Kidney glomerular epithelial cell (primary cell): ENCODE data around the gene GRPR.
A peak's percentile ranks its signal among the peaks of the same experiment; 100 is the strongest.

ENCODE experiments used
- DNase-seq: peaks from one replicate; lab custom pipeline; 2025; lab: John Stamatoyannopoulos, UW

Gene GRPR

DNA sequence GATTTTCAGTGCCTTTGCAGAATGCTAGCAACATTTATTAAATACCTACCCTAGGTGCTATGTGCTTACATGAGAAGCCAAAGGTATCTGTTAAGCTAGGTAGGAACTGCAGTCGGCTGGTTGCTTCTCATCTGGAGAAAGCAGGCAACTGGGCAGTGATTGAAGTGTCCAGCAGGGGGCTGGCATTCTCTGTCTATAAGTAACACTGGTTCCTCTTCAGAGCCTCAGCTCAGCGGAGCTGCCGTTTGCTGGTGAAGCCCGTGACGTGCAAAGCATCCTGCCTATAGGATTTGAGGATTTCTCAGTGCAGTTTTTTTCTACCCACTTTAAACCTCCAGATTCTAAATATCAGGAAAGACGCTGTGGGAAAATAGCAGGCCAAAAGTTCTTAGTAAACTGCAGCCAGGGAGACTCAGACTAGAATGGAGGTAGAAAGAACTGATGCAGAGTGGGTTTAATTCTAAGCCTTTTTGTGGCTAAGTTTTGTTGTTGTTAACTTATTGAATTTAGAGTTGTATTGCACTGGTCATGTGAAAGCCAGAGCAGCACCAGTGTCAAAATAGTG, at the start of gene GRPR:
Gene GRPR, plus strand, starts transcription at position 344 of the 565 bp plus-strand sequence. CDS start 389 bp downstream, outside the sequence.
- DNase-seq = peak; percentile 67

DNA sequence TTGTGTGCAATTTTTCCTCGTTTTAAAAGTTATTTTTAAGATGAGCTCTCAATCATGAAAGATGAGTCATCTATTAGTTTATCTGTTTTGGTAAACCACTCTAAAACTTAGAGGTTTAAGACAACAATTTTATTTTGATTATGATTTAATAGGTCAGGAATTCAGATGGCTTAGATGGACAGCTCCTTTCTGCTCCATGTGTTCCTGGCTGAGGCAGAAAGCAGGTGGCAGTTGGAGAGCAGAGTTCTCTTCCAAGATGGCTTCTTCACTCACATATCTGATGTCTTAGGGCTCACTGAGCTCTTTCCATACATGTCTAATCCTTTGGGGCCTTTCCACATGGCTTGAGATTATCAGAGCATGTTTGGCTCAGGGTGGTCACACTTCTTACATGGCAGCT, 48.3 kb upstream of the GRPR start:
- DNase-seq = no peak

- DNase-seq = no peak
Observed at GRCh38 chrX:16076834-16077233, 46.5 kb upstream of the GRPR start.

DNA sequence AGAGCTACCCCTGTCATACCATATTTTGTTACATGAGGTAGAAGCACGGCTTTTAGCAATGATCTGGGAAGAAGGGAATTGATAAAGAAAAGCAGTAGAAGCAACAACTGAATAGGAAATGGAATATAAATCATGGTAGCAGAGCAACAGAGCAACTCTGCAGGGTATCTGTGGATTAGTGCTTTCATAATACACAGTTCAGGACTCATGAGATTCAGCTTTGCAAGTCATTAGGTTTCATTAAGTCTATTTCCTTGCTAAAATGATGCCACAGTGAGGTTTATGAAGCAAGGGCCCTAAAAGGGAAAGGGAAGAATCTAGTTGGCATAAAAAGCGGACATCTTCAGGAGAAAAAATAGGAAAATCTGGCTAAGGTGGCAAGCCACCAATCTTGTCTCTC, 45.6 kb upstream of the GRPR start:
- DNase-seq = no peak

- no peak for DNase-seq
Observed at GRCh38 chrX:16081357-16081756, 42.0 kb upstream of the GRPR start.

DNA sequence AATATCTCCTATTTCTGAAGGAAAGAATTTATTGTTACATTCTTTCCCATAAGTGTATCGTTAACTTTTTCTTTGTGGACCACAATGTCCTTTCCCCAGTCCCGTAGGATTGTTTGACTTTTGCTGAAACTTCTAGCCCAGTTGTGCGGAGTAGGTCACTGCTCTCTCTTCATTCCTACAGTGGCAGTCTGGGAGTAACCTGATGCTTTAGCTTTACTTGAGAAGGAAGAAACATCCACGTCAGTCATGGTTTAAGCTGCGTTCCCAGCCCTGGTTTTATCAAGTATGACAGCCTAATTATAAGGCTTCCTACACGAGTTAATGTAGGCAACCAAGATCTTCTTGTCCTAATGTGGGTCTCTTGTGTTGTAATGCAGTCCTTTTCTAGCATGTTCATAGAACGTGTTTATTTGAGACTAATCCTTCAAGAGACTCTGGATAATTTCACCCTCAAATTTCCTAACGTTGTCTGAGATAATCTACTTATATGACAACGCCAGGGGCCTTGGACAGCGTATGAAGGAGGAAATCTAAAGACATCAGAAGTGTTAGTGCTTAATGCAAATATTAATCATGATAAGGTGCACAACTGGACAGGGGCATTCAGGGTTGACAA, 40.8 kb upstream of the GRPR start:
- no peak for DNase-seq

DNA sequence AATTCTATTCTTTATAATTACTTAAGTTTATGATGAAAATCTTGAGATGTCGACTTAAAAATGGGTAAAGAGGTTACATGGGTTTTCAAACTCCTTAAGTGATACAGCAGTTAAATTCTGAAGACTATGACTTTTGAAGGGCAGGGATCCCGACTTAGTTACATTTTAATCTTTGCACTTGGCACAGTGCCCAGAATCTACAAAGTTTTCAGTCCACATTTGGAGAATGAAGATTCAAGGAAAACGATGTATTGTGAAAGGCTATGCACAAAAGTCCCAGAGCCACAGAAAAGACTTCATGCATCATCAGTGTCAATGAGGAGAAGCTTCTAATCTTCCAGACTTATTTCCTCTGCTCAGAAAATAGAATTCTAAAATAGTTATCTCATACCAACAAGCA, 36.3 kb upstream of the GRPR start:
- DNase-seq = no peak

GRCh38 chrX:16089086-16089485, 34.3 kb upstream of the GRPR start:
- no peak for DNase-seq

- no peak for DNase-seq
Observed at GRCh38 chrX:16096141-16096540, 27.2 kb upstream of the GRPR start.

- DNase-seq = no peak
Observed at GRCh38 chrX:16100673-16101072, 22.7 kb upstream of the GRPR start.

- no peak for DNase-seq
Observed at GRCh38 chrX:16101581-16101980, 21.8 kb upstream of the GRPR start.

- no peak for DNase-seq
Observed at GRCh38 chrX:16103625-16104024, 19.7 kb upstream of the GRPR start.

- no peak for DNase-seq
Observed at GRCh38 chrX:16112428-16112827, 10.9 kb upstream of the GRPR start.

DNA sequence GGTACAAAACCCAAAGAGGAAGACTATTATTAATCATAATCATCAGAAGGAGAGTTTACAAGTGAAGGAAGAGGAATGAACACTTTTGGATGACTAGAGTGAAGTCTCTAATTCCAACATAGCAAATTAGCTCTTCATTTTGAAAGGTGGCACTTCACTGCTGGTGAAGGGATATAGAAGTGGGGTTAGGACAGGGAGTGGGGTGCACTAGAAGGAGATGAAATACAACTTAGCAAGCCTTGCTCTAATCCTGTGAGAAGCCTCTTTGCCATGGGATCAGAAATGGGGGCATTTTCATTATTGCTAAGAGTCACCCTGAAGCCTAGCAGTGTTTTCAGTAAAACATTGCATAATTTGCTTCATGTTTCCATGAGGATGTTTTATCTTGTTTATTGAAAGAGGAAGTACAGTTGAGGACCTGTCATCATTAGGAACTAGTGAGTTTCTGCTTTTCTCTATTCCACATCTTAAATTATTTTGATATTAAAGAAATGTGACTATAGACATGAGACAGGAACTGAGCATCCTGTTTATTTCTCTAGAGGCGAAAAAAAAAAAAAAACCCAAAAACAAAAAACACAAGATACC, 9.3 kb upstream of the GRPR start:
- no peak for DNase-seq

DNA sequence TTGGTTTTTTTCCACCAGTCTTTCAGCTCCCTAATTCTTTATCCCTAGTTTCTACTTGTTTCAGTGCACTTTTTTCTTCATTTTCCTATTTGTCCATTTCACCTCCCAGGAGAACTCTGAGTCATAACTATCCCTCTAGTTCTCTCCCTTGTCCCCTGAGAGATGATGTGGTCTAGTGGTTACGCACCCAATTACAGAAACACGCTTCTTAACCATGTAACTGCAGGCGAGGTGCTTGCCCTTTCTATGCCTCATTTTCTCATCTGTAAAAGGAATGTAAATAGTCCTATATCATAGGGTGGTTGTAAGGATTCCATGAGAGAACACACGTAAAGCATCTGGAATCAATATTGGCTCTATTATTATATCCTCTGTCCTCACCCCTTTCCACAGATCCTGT, 8.8 kb upstream of the GRPR start:
- DNase-seq = no peak

DNA sequence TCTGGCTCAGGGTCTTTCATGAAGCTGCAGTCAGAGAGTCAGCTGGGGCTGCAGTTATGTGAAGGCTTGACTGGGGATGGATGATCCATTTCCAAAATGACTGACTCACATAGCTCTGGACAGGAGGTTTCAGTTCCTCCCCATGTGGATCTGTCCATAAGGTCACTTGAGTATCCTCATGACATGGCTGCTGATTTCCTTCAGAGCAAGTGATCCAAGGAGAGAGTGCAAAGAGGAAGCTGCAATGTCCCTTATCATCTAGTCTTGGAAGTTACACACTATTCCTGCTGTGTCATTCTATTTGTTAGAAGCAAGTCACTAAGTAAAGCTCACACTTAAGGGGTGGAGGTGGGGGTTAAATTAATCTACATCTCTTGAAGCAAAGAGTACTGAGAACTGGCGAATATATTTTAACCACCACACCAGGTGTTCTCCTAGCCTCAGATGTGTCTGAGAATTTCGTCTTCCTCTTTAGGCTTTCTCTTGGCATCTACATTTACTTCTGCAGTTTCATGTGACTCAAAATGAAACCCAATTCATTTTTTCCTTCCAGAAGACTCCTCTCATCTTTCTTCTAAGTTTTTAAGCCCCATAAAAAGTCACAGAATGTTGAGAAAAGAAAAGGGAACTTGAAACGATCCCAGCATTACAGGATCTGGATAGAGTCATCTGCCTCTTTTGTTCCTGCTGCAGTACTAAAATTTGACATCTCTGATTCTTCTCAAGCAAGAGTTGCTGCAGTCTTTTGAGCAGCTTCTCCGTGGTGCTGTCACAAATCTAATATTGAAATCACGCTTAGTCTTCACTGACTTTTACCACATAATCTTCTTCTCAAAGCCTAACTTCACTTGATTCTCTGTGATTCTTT, 3.8 kb upstream of the GRPR start:
- no peak for DNase-seq

DNA sequence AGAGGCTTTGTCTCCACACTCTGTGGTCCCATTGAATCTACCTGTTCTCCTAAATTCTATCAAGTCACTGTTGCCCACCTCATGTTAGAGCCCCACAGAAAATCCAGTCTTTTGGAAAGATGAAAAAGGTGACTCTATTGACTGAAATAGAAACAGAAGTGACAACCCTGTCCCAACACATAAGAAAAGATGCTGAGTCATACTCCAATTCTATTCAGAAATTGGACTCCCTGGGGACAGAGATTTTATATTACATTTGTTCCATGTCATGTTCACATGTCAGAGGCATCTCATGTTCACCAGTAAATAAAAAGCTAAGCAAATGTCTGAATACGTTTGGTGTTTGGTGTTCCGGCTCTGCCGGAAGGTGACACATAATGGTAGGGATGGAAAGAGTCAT, 2.9 kb upstream of the GRPR start:
- DNase-seq = no peak

GRCh38 chrX:16124201-16124600, 836 bp downstream of the GRPR start:
- no peak for DNase-seq

DNA sequence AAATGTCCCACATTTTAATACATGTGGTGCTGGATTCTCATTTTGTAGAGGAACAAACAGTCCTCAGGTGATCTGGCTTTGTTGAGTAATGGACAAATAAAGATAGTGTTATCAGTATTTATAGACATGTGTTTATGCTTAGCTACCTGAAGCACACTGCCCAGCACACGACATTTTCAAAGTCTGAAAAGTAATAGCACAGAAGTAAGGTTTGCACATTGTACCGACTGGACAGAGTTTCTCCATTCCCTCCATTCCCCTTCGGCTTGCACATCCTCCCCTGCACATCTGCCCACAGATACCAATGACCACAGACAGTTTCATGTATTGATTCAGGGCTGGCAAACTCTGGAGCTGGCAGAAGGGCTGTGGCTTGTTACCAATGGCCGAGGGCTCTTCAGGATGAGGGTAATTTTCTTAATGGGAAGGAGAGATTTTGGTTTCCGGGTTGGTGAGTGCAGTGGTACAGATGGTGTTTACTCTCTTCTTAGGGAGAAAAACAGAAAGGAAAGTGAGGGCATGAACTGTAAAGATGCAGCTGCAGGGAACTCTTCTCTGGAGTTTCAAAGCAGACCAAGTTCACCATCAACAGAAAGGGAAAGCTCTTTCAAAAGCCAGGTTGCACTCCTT, 2.3 kb downstream of the GRPR start:
- DNase-seq = no peak

DNA sequence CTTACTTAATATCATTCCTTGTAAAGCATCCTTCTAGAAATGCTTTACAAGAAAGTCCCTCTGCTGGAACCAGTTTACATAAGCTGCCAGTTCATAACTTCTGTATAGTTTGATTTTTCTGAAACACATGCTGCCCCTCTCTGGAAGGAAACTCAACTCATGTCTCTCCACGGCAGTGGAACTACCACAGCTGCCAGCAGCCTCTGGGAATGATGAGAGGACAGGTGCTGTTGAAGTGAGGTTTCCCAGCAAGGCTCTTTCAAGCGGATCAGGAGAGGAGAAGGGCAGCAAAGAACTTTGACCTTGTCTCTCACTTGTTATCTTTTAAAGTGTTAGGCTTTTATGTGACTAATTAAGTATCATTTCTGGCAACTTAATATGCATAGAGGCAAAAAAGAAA, 7.3 kb downstream of the GRPR start:
- DNase-seq = no peak

- DNase-seq = no peak
Observed at GRCh38 chrX:16134936-16135335, 11.6 kb downstream of the GRPR start.

GRCh38 chrX:16136080-16136479, 12.7 kb downstream of the GRPR start:
- DNase-seq = no peak
